Placental pericyte (primary cell): ENCODE results near the gene MT1B. TPM values are rescaled to one million over a fixed set of nuclear protein-coding genes. Genes with fewer than 3 reads are reported as not detected.

ENCODE experiments used
- total RNA-seq: library from RNA; depleted of rRNA; stranded (reverse); fragments of >200 nt; gene quantifications from 2 replicates; pipeline ENCODE4 v1.2.3, GENCODE V29; 2012

MT1B gene
- not detected in 2 replicates for total RNA-seq

GRCh38 chr16:56651586-56651985 is at the start of gene MT1B:
Gene MT1B, plus strand, starts transcription at chr16:56651886. Its CDS starts 68 bp downstream, at chr16:56651954.

GRCh38 chr16:56608043-56608875 is 43.4 kb upstream of the MT1B start, which contains the start of gene MT2A:
Gene MT2A, plus strand, starts transcription at chr16:56608584. Its CDS starts 72 bp downstream, at chr16:56608656.

GRCh38 chr16:56625140-56625942 is 26.3 kb upstream of the MT1B start, which contains the start of gene MT1E:
Gene MT1E, plus strand, starts transcription at chr16:56625781. Its CDS starts 71 bp downstream, at chr16:56625852.

GRCh38 chr16:56632156-56632847 is 19.4 kb upstream of the MT1B start, which contains the start of gene MT1M:
Gene MT1M, plus strand, starts transcription at chr16:56632659. Its CDS starts 73 bp downstream, at chr16:56632732.

GRCh38 chr16:56637814-56638750 is 13.6 kb upstream of the MT1B start, which contains the start of gene MT1A:
Gene MT1A, plus strand, starts transcription at chr16:56638666. Its CDS starts 73 bp downstream, at chr16:56638739.

GRCh38 chr16:56657555-56658326 is 6.1 kb downstream of the MT1B start, which contains the start of gene MT1F:
Gene MT1F, plus strand, starts transcription at chr16:56657959. Its CDS starts 100 bp downstream, at chr16:56658059.

GRCh38 chr16:56667581-56668571 is 16.2 kb downstream of the MT1B start, which contains the start of gene MT1G:
Gene MT1G, minus strand, starts transcription at chr16:56668065. Its CDS starts 72 bp downstream, at chr16:56667993.

GRCh38 chr16:56669005-56669839 is 17.5 kb downstream of the MT1B start, which contains the start of gene MT1H:
Gene MT1H, plus strand, starts transcription at chr16:56669814. Its CDS starts 71 bp downstream, at chr16:56669885.

GRCh38 chr16:56681939-56682702 is 30.4 kb downstream of the MT1B start, which contains the start of gene MT1X:
Gene MT1X, plus strand, starts transcription at chr16:56682470. Its CDS starts 71 bp downstream, at chr16:56682541.

Other genes with a start within 250 kb of the MT1B start
- 268 and 384 TPM in 2 replicates for gene AMFR, start 226.3 kb upstream of the MT1B start, total RNA-seq
- gene NUDT21, start 200.6 kb upstream of the MT1B start, total RNA-seq = 67.6 and 93.2 TPM in 2 replicates
- gene OGFOD1, start 200.3 kb upstream of the MT1B start, total RNA-seq = 77.9 and 123 TPM in 2 replicates
- gene BBS2, start 131.9 kb upstream of the MT1B start, total RNA-seq = 36.1 and 40.0 TPM in 2 replicates
- not detected in 2 replicates for gene MT4, start 86.8 kb upstream of the MT1B start, total RNA-seq
- not detected in 2 replicates for gene MT3, start 62.4 kb upstream of the MT1B start, total RNA-seq
- gene MT2A, start 43.3 kb upstream of the MT1B start, total RNA-seq = 68.9 and 179 TPM in 2 replicates
- 90.4 and 152 TPM in 2 replicates for gene MT1E, start 26.1 kb upstream of the MT1B start, total RNA-seq
- 0.88 and 1.1 TPM in 2 replicates for gene MT1M, start 19.2 kb upstream of the MT1B start, total RNA-seq
- not detected in 2 replicates for gene MT1A, start 13.2 kb upstream of the MT1B start, total RNA-seq
- not detected in 2 replicates for gene MT1F, start 6.1 kb downstream of the MT1B start, total RNA-seq
- not detected in 2 replicates for gene MT1G, start 16.2 kb downstream of the MT1B start, total RNA-seq
- gene MT1H, start 17.9 kb downstream of the MT1B start, total RNA-seq = not detected in 2 replicates
- gene MT1X, start 30.6 kb downstream of the MT1B start, total RNA-seq = 26.0 and 38.7 TPM in 2 replicates
- 36.1 and 98.2 TPM in 2 replicates for gene NUP93, start 78.2 kb downstream of the MT1B start, total RNA-seq
- gene SLC12A3, start 213.3 kb downstream of the MT1B start, total RNA-seq = not detected in 2 replicates